Adipose tissue (tissue), 3 donors: ENCODE results near the gene SOX8. TPM values are rescaled to one million over a fixed set of nuclear protein-coding genes. Genes with fewer than 3 reads are reported as not detected.
"Not testable (repeated sequence)": the region's sequence is repeated elsewhere in the genome, so short reads cannot be mapped to it uniquely, and the experiment has no call there.

Source experiments
- H3K27ac ChIP-seq: one replicate; pipeline ENCODE4 v1.5.1; 2013; ENCODE audit warnings: low read depth, low read length
- WGBS, 3 donors: extraction: QIAGEN DNeasy Blood & Tissue Kit; methylation state at CpG; one replicate each; pipeline ENCODE4 v1.1.7; 2013; 5-methylcytosine and 5-hydroxymethylcytosine counted together
- polyA plus RNA-seq, 3 donors: library from polyadenylated mRNA; stranded (reverse); fragments of 200-250 nt; gene quantifications; one replicate each; pipeline ENCODE4 v1.2.3, GENCODE V29; 2013
- donor health status: healthy with polysubstance abuse.
- donor health status: Bipolar disorder and iron deficiency.
- donor health status: healthy.

SOX8 gene
- polyA plus RNA-seq, 3 donors = 0.61 to 1.3 (median 0.90) TPM

DNA sequence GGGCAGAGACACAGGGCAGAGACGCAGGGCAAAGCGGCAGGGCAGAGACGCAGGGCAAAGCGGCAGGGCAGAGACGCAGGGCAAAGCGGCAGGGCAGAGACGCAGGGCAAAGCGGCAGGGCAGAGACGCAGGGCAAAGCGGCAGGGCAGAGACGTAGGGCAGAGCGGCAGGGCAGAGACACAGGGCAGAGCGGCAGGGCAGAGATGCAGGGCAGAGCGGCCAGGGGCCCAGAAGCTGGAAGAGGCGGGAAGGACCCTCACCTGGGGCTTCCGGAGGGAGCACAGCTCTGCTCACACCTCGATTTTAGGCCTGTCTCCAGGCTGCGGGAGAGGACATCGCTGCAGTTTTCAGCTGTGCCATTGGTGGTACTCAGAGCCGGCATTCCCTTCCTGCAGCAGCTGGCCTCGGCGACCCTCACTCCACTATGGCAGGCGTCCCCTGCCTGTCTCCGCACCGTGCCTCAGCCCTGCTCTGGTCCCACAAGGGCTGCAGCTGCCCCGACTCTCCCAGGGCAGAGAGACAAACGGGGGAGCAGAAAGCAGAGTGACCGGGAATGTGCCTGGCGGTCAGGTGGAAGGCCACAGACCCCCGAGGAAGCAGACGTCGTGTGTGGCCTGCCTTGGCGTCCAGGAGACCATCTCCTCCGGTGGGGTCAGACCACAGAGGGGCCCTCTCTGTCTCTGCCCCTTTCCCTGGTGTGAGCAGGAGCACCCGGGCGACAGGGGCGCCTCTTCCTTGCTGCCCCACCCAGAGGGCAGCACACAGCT lies 29.9 kb downstream of the SOX8 start:
- WGBS, 3 donors = 75 to 84% (median 75%) methylated on average over 35 to 37 of the region's 37 CpGs
- H3K27ac ChIP-seq = no peak overlapping the region

DNA sequence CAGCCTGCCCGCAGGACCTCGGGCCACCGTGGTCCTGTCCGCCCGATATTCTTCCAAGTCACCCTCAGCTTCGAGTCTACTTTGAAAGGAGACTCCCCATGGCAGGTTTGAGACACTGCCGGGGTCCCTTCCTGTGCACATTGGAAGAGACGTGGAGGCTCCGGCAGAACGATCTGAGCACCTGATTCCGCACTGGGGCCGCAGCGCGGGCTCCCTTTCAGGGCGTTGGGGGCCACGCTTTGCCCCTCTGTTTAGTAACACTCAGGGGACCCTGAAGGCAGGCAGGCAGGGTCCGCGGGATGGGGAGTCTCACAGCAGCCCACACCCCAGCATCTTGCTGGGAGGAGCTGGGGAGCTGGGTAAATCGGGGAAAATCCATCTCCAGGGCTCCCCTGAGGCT lies 30.6 kb downstream of the SOX8 start:
- 83 to 90% (median 85%) methylated on average over 19 of the region's 19 CpGs for WGBS, 3 donors
- H3K27ac ChIP-seq = no peak overlapping the region

DNA sequence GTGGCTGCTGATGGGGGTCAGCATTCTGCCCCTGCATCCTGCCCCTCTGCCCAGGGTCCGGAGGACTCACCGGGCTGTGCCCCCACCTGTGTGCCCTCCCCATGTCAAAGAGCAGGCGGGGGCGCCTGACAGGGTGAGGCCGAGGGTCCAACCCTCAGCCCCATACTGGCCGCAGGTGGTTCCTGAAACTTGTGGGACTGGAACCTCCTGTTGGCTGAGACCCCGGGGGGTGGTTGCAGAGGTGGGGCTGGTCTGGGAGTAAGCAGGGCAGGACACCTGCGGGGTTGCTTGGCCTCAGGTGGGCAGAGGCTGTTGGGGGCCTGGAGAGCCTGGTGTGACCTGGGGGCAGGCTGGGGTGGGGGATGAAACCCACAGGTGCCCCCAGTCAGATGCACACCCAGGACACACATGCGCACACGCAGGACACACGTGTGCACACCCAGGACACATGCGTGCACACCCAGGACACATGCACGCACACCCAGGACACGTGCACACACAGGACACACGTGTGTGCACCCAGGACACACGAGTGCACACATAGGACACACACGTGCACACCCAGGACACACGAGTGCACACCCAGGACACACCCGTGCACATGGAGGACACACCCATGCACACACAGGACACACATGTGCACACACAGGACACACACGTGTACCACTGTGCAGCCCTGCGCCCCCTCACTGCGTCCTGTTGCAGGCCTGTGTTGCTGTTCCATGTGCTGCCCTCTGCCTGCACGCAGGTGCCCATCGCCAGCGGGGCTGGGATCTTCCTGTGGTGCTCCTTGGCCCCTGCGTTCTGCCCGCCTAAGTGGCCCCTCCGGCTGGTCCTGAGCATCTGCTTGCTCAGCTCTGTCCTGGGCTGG lies 31.4 kb downstream of the SOX8 start:
- H3K27ac ChIP-seq = no peak overlapping the region
- WGBS, 3 donors = 73 to 91% (median 79%) methylated on average over 28 of the region's 28 CpGs

DNA sequence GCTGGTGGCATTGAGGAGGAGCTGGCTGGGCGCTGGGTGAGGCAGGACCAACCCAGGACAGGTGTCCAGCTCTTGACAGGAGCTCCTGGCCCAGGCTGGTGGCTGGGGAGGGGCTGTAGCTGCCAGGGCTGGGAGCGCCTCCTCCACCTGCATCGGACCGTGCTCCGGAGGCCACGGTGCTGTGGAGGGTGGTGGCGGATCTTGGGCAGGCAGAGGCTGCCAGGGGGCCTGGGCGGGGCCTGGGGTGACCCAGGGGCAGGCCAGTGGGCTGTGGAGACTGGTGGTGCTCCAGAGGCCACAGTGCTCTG lies 32.0 kb downstream of the SOX8 start:
- 72 to 85% (median 79%) methylated on average over 8 of the region's 8 CpGs for WGBS, 3 donors

DNA sequence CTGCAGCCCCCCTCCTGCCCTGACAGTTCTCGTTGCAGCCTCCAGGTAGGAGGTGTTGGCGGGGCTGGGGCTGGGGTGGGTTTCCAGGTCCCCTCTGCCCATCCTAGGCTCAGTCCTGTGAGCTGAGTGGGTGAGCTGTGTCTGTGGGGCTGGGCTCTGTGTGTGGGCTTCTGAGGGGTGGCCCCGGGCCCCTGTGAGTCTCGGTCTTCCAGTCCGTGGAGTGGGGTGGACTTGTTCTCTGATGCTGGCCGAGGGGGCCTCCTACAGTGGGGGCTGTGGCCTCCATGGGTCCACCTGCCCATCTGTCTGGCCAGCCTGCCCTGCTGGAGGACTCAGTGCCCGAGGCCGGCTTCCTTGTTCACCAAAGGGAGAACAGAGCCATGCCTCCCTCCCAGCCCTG lies 32.7 kb downstream of the SOX8 start:
- 88 to 91% (median 88%) methylated on average over 8 of the region's 8 CpGs for WGBS, 3 donors
- no peak overlapping the region for H3K27ac ChIP-seq

More for the DNA sequence above, 32.0 kb downstream of the SOX8 start:
- H3K27ac ChIP-seq = no peak overlapping the region

DNA sequence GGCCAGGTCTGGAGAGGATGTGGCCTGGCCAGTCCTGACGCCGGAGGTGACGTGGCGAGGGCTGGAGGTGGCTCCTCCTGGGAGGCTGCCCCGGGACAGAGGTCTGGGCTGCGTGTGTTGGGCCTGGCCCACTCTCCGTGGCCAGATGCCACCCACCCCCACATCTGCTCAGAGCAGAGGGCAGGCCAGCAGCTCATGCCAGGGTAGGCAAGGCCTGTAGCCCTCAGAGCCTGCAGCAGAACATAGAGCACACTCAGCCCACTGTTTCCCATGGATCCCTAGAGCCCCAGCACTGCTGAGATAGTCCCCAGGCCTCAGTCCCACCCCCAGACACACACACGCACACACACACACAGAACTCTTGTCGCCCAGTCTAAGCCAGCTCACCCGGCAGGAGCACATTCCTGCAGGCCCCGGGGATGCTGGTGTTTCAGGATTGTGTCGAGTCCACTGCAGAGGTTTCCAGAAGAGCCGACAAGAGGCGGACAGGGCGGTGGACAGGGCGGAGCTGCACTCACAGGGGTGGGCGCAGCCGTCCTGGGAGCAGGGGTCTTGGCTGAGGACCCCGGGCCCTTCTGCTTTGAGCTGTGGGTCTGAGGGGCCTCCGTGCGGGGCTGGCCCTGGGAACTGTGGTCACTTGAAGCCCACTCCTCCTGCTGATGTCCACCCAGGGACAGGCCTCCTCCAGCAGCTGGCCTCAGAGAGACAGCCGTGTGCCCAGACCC lies 33.4 kb downstream of the SOX8 start:
- WGBS, 3 donors = 83 to 87% (median 85%) methylated on average over 21 to 22 of the region's 22 CpGs
- H3K27ac ChIP-seq = no peak overlapping the region

DNA sequence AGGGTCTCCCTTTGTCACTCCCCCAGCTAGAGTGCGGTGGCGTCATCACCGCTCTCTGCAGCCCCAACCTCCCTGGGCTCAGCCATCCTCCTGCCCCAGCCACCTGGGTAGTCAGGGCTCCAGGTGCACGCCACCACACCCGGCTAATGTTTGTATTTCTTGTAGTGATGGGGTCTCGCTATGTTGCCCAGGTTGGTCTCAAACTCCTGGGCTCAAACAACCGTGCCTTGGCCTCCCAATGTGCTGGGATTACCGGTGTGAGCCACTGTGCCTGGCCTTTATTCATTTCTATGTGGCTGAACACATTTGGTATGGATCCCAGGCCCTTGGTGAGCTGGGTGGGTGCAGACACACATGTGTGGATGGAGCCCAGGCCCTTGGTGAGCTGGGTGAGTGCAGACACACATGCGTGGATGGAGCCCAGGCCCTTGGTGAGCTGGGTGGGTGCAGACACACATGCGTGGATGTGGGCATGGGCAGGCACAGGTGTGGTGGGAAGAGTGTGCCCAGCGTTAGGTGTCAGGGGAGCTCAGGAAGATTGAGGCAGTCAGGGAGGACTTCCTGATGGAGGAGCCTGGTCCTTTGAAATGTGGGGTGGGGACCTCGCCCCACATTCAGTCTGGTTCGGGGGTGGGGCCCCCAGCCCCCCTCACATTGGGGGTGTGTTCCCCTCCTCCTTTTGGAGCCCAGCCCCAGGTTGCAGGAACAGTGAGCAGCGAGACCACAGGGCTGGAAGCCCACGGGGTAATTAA lies 37.1 kb downstream of the SOX8 start:
- H3K27ac ChIP-seq = no peak overlapping the region
- WGBS, 3 donors = 77 to 86% (median 78%) methylated on average over 15 of the region's 15 CpGs

DNA sequence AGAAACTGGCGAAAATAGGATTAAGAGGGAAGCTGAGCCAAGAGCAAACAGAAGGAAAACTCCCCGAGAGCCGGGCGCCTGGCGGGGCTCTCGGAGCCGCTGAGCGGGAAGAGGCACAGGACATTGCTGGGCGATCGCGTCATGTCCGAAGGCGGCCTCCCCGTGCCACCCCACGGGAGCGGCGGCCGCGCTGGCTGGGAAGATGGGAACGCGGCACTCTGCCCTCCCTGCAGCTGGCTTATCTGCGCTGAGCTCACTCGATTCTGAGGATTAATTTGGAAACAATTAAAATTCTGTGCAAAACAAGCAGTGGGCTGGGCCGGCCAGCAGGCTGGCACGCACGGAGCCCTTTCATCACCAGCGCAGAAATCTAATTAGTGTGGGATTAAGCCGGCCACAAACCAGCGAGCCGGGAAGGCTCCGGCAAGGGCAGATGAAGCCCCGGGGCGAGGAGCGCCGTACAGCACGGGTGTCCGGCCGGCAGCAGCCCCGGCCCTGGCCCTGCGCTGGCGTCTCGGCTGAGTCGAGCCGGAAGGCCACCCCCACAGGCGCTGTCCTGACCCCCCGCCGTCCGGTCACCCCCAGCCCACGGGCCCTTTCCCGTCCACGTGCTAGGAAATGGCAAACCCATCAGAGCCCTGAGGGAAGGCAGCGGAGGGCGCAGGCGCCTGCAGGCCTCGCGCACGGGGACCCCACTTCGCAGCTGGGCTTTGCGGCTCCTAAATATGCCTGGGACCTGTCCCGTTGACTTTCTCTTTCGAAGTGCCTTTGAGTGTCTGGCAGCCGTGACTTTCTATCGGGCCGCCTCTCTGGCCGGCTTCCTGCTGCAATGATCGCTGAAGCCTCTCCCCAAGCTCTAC lies 37.9 kb downstream of the SOX8 start:
- no peak overlapping the region for H3K27ac ChIP-seq
- WGBS, 3 donors = 32 to 51% (median 36%) methylated on average over 66 of the region's 66 CpGs

DNA sequence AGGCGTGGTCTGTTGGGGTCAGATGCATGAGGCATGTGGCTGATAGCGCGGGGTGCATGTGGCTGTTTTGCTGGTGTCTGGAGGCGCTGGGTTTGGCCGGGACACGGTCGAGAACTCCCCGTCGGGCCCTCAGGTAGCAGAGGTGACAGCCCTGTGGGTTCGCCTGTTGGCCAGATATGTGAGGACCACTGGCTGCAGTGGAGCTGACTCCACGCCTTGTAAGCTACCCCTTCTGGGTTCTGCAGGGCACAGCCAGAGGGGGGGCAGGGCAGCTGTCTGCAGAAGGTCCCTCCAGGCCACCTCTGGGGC lies 38.5 kb downstream of the SOX8 start:
- WGBS, 3 donors = 71 to 80% (median 72%) methylated on average over 11 of the region's 11 CpGs
- H3K27ac ChIP-seq = no peak overlapping the region

DNA sequence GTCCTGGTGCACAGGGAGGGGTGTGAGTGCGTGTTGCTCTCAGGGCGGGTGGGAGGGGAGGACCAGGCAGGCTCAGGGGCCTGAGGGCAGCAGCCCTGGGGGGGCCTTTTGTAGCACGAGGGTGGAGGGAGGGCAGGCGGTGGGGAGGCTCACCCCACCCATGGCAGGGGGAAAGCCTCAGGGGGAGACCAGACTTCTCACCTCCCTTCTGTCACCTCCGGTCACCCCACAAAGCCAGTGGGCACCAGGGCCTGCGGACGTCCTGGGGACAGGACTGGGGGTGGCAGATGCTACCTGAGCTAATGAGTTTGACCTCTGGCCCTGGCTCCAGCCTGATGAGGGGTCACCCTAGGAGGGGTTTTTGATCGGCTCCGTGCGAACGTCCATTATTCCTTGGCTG lies 39.0 kb downstream of the SOX8 start:
- 84 to 91% (median 89%) methylated on average over 10 to 11 of the region's 11 CpGs for WGBS, 3 donors
- no peak overlapping the region for H3K27ac ChIP-seq

DNA sequence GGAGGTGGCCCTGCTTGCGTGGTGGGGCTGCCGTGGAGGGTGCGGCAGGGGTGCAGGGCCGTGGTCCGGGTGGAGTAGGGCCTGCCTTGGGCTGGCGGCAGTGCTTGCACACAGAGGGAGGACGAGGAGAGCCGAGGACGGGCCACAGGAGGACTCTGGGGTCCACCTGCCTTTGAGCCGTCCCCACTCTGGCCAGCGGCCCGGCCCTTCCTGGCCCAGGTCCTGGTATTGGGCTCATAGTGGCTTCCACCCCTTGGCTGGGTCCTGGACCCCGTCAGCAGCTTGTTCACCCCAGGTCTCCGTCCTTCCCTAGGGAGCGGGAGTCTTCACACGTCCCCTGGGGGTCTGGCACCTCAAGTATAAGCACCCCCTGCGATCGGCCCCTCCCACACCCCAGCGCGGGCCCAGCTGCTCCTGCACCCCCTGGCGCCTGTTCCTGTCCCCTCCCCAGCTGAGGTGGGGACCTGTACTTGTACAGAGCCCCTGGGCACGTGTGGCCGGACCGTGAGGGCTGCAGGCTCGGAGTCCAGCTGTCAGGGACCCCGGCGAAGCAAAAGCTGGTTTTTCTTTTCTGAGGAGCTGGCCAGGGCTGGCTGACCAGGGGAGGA lies 40.1 kb downstream of the SOX8 start:
- no peak overlapping the region for H3K27ac ChIP-seq
- WGBS, 3 donors = 72 to 79% (median 73%) methylated on average over 27 of the region's 27 CpGs

DNA sequence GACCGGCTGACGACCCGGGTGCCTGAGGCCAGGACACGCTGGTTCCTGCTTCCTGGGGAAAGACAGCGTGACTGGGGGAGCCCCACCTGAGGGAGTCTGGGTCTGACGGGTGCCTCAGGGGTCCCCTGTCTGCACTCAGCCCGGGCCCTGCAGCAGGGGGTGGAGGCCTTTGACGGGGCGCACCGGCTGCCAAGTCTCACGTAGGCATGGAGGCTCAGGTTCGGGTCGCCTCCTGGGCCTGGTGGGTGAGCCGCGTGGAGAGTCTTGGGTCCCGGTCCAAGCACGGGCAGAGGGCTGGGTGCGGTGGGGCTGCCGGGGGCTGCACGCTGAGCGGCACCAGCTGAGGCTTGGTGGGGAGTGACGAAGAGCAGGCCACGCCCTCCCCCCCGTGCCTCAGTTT lies 40.9 kb downstream of the SOX8 start:
- no peak overlapping the region for H3K27ac ChIP-seq
- 68 to 72% (median 70%) methylated on average over 23 to 24 of the region's 24 CpGs for WGBS, 3 donors

DNA sequence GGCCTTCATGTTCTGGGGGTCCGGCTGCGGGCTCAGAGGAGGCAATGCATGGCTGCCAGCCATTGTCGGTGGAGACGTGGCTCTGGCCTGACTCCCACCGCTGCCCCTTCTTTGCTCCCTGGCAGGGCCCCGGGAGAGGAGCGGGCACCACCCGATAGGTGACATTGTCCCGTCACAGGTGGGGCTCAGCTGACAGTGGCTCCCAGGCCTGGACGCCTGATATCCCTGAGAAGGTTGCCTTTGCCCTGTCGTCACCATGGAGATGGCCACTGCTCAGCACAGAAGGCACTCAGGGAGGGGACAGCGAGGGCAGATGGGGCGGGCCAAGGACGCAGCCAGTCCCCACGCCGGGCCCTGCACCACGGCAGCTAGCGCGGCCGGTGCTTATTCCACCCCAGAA lies 42.6 kb downstream of the SOX8 start:
- WGBS, 3 donors = 58 to 82% (median 80%) methylated on average over 20 of the region's 20 CpGs
- no peak overlapping the region for H3K27ac ChIP-seq

DNA sequence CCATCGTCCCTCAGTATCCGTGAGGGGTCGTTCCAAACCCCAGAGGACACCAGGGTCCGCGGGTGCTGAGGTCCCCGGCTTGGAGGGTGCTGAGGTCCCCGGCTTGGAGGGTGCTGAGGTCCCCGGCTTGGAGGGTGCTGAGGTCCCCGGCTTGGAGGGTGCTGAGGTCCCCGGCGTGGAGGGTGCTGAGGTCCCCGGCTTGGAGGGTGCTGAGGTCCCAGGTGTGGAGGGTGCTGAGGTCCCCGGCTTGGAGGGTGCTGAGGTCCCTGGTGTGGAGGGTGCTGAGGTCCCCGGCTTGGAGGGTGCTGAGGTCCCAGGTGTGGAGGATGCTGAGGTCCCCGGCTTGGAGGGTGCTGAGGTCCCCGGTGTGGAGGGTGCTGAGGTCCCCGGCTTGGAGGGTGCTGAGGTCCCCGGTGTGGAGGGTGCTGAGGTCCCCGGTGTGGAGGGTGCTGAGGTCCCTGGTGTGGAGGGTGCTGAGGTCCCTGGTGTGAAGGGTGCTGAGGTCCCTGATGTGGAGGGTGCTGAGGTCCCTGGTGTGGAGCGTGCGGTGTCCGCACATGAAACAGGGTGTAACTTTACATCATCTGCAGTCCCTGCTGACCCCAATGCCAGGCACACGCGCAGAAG lies 43.7 kb downstream of the SOX8 start:
- whole genome bisulfite sequencing, 3 donors = 69 to 72% (median 69%) methylated on average over 24 of the region's 24 CpGs
- H3K27ac ChIP-seq = not testable (repeated sequence)

DNA sequence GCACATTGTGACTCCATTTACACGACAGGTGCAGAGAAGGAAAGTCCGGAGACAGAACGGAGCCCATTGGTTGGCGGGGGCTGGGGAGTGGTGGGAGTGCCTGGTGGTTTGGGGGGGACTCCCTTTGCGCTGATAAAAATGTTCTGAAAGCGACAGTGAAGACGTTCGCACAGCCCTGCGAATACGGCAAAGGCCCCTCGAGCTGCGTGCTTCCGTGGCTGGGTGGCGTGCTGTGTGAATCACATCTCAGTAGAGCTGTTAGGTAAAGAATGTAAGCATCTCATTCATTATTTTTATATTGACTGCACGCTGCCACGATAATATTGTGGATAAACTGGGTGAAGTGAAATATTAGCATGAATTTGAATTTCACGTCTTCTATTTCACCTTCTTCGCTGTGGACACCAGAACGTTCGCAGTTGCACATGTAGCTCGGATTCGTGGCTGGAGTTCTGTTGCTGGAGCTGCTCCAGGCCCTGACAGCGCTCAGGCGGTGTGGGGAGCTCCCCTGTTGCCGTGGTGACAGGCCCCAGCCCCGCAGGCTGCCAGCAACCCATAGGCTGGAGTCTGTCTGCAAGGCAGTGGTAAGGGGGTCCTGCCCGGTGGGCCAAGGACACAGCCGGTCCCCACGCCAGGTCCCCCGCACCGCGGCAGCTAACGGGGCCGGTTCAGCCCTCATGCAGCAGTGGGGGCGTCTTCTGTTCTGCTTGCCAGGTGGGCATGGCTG lies 44.6 kb downstream of the SOX8 start:
- WGBS, 3 donors = 55 to 68% (median 67%) methylated on average over 35 of the region's 35 CpGs
- no peak overlapping the region for H3K27ac ChIP-seq

DNA sequence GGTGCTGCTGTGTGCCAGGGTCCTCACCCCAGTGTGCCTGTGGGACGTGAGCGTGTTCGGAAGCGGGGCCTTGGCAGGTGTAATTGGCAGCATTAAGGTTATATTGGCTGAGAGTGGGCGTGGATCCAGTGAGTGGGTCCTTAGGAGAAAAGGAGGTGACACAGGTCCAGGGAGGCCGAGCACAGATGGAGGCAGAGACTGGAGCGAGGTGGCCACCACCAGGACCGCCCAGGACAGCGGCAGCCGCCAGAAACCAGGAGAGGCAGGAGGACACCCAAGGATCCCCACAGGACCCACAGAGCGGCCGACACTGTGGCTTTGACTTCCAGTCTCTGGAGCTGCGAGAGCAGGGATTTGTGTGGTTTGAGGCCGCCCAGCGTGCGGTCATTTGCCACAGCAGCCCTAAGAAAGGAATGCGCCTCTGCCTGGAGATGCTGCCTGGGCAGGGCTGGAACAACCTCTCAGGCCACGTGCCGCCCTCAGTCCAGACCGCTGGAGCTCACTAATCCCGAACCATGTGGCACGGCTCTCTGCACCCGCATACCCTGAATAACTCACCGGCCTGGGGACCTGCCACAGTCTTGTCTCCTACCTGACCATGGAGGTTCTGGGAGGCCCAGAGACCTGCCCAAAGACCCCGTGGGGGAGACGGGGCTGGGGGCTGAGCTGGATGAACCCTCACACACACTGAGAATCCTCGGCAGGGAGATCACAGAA lies 45.4 kb downstream of the SOX8 start:
- 83 to 89% (median 83%) methylated on average over 25 to 27 of the region's 27 CpGs for WGBS, 3 donors
- no peak overlapping the region for H3K27ac ChIP-seq
